Measurements from ENCODE around the gene PTTG1IP.

PTTG1IP gene

DNA sequence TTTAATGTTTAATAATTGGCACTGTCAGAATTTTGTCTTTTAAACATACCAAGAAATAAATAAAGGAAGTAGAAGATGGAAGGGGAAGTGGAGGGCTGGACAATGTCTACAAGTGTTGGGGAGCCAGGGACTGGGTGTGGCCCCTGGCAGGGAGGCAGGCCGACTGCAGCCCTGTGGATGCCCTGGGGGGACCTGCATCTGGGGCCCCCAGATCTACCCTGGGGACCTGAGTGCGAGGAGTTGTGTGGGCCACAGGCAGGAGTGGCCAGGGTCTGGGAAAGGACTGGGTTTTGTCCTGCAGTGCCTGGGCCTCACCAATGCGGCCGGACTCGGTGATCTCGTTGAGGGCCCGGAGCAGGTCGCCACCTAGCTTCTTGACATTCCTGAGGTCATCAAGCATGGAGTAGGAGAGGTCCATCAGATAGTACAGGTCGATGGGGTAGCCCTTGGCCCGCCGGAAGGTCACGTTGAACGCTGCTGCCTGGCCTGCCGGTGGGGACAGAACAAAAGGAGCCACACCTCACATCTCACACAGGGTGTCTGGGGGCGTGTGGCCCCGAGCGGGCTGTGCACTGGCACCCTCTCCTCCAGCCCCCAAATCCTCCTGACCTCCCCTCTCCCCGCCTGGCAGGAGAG lies 29.7 kb upstream of the PTTG1IP start:
- no peak overlapping the region for H3K4me3 ChIP-seq (ENCODE audit: low read depth, low read length)
- no peaks in the 10 kb centered on the region for H3K27me3 ChIP-seq (ENCODE audit: insufficient read depth, low read depth, severe bottlenecking)
- H3K9me3 ChIP-seq (ENCODE audit: severe bottlenecking) = no peaks in the 10 kb centered on the region
- no peak for DNase-seq
- no peak overlapping the region for H3K27ac ChIP-seq
- H3K36me3 ChIP-seq = no peaks in the 10 kb centered on the region
- no peak for TF ChIP-seq CTCF (IDR thresholded peaks at IDR 0.05; ENCODE audit: low read depth, low read length)

- Histone ChIP-seq H3K27me3 (ENCODE audit: insufficient read depth, low read depth, severe bottlenecking) (no peaks in the 10 kb centered on the region), H3K36me3 (no peaks in the 10 kb centered on the region), H3K4me3 (ENCODE audit: low read depth, low read length) (no peak overlapping the region), H3K27ac (no peak overlapping the region), H3K9me3 (ENCODE audit: severe bottlenecking) (no peaks in the 10 kb centered on the region)
- no peak for TF ChIP-seq CTCF (IDR thresholded peaks at IDR 0.05; ENCODE audit: low read depth, low read length)
- no peak for DNase-seq
These were observed 29.0 kb upstream of the PTTG1IP start for GRCh38 chr21:44902268-44903049.

DNA sequence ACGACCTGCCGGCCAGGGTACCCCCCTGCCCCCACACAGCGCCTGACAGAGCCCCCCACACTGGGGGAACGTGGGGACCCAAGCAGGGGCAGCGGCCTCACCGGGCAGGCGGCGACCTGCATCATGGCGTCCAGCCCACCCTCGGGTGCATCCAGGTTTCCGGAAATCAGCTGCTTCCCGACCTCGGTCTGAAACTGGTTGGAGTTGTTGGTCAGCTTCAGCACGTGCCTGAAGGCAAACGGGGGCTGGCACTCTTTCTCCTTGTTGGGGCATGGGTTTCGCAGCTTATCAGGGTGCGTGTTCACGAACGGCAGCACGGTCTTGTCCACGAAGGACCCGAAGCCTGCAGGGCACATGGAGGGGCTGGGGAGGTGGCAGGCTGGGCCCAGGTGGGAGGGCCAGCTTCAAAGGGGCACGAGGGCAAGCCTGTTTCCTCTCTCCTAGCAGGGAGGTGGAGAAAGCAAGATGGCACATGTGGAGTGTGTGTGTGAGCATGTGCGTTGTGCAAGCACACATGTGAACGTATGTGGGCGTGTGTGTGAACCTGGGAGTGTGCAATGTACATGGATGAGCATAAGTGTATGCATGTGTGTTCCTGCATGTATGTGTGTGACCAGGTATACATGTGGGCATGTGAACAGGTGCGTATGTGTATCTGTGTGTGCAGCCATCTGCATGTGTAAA lies 28.0 kb upstream of the PTTG1IP start:
- Histone ChIP-seq H3K4me3 (ENCODE audit: low read depth, low read length) (no peak overlapping the region), H3K27ac (no peak overlapping the region), H3K9me3 (ENCODE audit: severe bottlenecking) (no peaks in the 10 kb centered on the region), H3K27me3 (ENCODE audit: insufficient read depth, low read depth, severe bottlenecking) (no peaks in the 10 kb centered on the region), H3K36me3 (no peaks in the 10 kb centered on the region)
- no peak for TF ChIP-seq CTCF (IDR thresholded peaks at IDR 0.05; ENCODE audit: low read depth, low read length)
- no peak for DNase-seq

DNA sequence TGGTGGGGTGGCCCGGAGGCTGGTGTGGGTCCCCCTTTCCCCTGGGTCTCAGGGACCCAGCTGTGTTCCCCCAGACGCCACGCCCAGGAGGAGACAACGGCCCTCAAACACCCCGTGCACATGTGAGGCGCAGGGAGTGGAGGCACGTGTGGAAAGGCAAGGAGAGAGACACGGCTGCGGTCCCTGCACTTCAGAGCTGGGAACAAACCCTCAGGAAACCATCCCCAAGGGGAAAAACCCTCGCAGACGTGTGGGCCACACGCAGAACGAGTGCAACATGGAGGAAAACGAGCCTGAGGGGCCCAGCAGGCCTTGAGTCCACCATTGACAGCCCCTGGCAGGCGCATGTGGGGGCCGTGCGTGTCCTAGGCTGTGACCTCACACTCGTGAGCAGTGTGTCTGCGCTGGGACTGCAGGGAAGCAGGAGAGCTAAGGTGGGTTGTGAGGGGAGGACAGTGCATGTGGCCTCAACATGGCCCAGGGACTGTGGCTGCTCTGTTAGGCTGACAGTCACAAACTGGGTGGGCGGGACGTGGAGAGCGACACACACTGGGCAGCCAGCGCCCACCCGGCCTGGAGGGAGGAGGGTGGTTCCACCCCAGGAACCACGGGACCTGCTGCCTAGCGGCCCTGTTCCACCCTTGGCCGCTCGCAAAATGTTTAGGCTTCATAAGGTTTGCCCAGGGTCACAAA lies 27.2 kb upstream of the PTTG1IP start:
- Histone ChIP-seq H3K4me3 (ENCODE audit: low read depth, low read length) (no peak overlapping the region), H3K27me3 (ENCODE audit: insufficient read depth, low read depth, severe bottlenecking) (no peaks in the 10 kb centered on the region), H3K27ac (no peak overlapping the region), H3K36me3 (no peaks in the 10 kb centered on the region), H3K9me3 (ENCODE audit: severe bottlenecking) (no peaks in the 10 kb centered on the region)
- TF ChIP-seq CTCF (IDR thresholded peaks at IDR 0.05; ENCODE audit: low read depth, low read length) = no peak
- no peak for DNase-seq

- Histone ChIP-seq H3K9me3 (ENCODE audit: severe bottlenecking) (no peaks in the 10 kb centered on the region), H3K4me3 (ENCODE audit: low read depth, low read length) (no peak overlapping the region), H3K27me3 (ENCODE audit: insufficient read depth, low read depth, severe bottlenecking) (no peaks in the 10 kb centered on the region), H3K27ac (no peak overlapping the region), H3K36me3 (no peaks in the 10 kb centered on the region)
- TF ChIP-seq CTCF (IDR thresholded peaks at IDR 0.05; ENCODE audit: low read depth, low read length) = no peak
- no peak for DNase-seq
These were observed 26.5 kb upstream of the PTTG1IP start for GRCh38 chr21:44899768-44900558.

Measured in WERI-Rb-1 (cell line).